ENCODE measurements around the gene PDE4B.

DNA sequence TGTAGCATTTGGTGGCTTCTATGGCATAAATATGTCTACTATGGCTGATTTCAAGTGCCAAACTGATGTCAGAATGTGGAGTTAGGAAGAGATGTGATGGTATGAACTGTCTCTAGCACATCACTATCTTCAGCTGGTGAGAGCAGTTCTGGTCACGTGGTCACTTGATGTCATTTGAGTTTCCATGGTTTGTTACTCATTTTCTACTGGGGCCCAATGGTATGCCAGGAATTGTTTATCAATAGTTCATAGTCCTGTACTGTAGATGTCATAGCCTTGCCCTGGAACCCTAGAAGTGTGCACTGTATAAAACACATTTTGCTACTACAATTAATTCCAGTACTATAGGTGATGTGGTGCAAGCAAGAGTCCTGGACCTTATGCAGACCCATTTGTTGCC, 153.7 kb downstream of the PDE4B start:
- TF ChIP-seq NFE2L2 (IDR thresholded peaks at IDR 0.05; ENCODE audit: low read length): no peak
- TF ChIP-seq PHF8 (CRISPR knock-in tag; IDR thresholded peaks at IDR 0.05): no peak
- TF ChIP-seq TCF7L2 (IDR thresholded peaks at IDR 0.05; ENCODE audit: low read depth, low read length): no peak
- no peak for TF ChIP-seq EZH2 (conservative IDR thresholded peaks at IDR 0.05; ENCODE audit: low read depth, low read length)
- TF ChIP-seq SNAPC5 (CRISPR knock-in tag; IDR thresholded peaks at IDR 0.05; ENCODE audit: borderline replicate concordance): no peak
- TF ChIP-seq THYN1 (CRISPR knock-in tag; IDR thresholded peaks at IDR 0.05; ENCODE audit: borderline replicate concordance, low read depth): no peak
- no peak for TF ChIP-seq DNMT3B (CRISPR knock-in tag; conservative IDR thresholded peaks at IDR 0.05)
- TF ChIP-seq POLR2A (IDR thresholded peaks at IDR 0.05; ENCODE audit: insufficient read depth in 1 of 2, low read depth in 2 of 2, low read length in 2 of 2): no peak
- TF ChIP-seq, protein P1, sequence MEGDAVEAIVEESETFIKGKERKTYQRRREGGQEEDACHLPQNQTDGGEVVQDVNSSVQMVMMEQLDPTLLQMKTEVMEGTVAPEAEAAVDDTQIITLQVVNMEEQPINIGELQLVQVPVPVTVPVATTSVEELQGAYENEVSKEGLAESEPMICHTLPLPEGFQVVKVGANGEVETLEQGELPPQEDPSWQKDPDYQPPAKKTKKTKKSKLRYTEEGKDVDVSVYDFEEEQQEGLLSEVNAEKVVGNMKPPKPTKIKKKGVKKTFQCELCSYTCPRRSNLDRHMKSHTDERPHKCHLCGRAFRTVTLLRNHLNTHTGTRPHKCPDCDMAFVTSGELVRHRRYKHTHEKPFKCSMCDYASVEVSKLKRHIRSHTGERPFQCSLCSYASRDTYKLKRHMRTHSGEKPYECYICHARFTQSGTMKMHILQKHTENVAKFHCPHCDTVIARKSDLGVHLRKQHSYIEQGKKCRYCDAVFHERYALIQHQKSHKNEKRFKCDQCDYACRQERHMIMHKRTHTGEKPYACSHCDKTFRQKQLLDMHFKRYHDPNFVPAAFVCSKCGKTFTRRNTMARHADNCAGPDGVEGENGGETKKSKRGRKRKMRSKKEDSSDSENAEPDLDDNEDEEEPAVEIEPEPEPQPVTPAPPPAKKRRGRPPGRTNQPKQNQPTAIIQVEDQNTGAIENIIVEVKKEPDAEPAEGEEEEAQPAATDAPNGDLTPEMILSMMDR (CRISPR knock-in tag; IDR thresholded peaks at IDR 0.05): no peak
- no peak for TF ChIP-seq POLR2AphosphoS2 (IDR thresholded peaks at IDR 0.05; ENCODE audit: low read depth, low read length)
- no peak for TF ChIP-seq HCFC1 (IDR thresholded peaks at IDR 0.05; ENCODE audit: low read depth, low read length)
- no peak for TF ChIP-seq RAD21 (CRISPR knock-in tag; IDR thresholded peaks at IDR 0.05)
- no peak for TF ChIP-seq E2F1 (CRISPR knock-in tag; IDR thresholded peaks at IDR 0.05)
- TF ChIP-seq PBX3 (CRISPR knock-in tag; IDR thresholded peaks at IDR 0.05; ENCODE audit: borderline replicate concordance): no peak

Measured in HepG2 (cell line).